HG03097 (cell line): Measurements from ENCODE around the gene WNT2B.

Source experiments
- ATAC-seq: cut with Tn5 transposase; IDR thresholded peaks from one replicate; pipeline ENCODE4 v1.9.1; 2021; ENCODE audit not compliant: unreplicated experiment, low FRiP score

WNT2B gene

GRCh38 chr1:112563341-112563740, 54.6 kb downstream of the WNT2B start:
- ATAC-seq: no peak

GRCh38 chr1:112564081-112564480, 55.3 kb downstream of the WNT2B start:
- no peak for ATAC-seq

- ATAC-seq: no peak
Measured at GRCh38 chr1:112565800-112566199, 57.0 kb downstream of the WNT2B start.

- no peak for ATAC-seq
Measured at GRCh38 chr1:112575154-112575804, 66.5 kb downstream of the WNT2B start.

GRCh38 chr1:112576240-112576639, 67.5 kb downstream of the WNT2B start:
- no peak for ATAC-seq
